GM12878 (cell line): Measurements from ENCODE around the gene PPP6R1. TPM values are rescaled to one million over a fixed set of nuclear protein-coding genes. Genes with fewer than 3 reads are reported as not detected.

ENCODE experiments used
- ATF3 ChIP-seq: IDR thresholded peaks from 2 replicates; pipeline ENCODE4 v1.6.1; 2011; ENCODE audit warnings: low read depth, mild to moderate bottlenecking, low read length, moderate library complexity, borderline replicate concordance; ENCODE audit errors: extremely low read depth
- EGR1 ChIP-seq, 2 experiments: IDR thresholded peaks; 1 replicate in 1 of 2; 2 replicates in 1 of 2; pipeline ENCODE4 v1.6.1; 2011 to 2012; ENCODE audit warnings: low read depth in 2 of 2, low read length in 2 of 2, borderline replicate concordance in 1 of 2, mild to moderate bottlenecking in 1 of 2, moderate library complexity in 1 of 2
- FOS ChIP-seq: IDR thresholded peaks from 3 replicates; pipeline ENCODE4 v1.6.1; 2011; ENCODE audit warnings: borderline replicate concordance; ENCODE audit not compliant: insufficient read length; ENCODE audit errors: extremely low read depth
- FOXK2 ChIP-seq: fragments of 450-650 bp; IDR thresholded peaks from 2 replicates; pipeline ENCODE4 v1.6.1; 2017; ENCODE audit warnings: mild to moderate bottlenecking, moderate library complexity
- IKZF1 ChIP-seq: fragments of 450-650 bp; conservative IDR thresholded peaks from 2 replicates; pipeline ENCODE4 v1.6.1; 2017; ENCODE audit warnings: antibody characterized with exemption, mild to moderate bottlenecking
- LARP7 ChIP-seq: fragments of 450-650 bp; IDR thresholded peaks from 2 replicates; pipeline ENCODE4 v1.6.1; 2017; ENCODE audit warnings: mild to moderate bottlenecking
- NFIC ChIP-seq: IDR thresholded peaks from 2 replicates; pipeline ENCODE4 v1.6.1; 2012; ENCODE audit warnings: low read depth, mild to moderate bottlenecking, inconsistent platforms, low read length, moderate library complexity
- NR2C2 ChIP-seq: IDR thresholded peaks from 2 replicates; pipeline ENCODE4 v1.6.1; 2011; ENCODE audit warnings: borderline replicate concordance, low read depth; ENCODE audit not compliant: control insufficient read depth, insufficient read length
- PAX5 ChIP-seq: IDR thresholded peaks from 2 replicates; pipeline ENCODE4 v1.6.1; 2011; ENCODE audit warnings: low read depth, low read length, borderline replicate concordance
- PBX3 ChIP-seq: IDR thresholded peaks from 2 replicates; pipeline ENCODE4 v1.6.1; 2011; ENCODE audit warnings: mild to moderate bottlenecking, low read depth, low read length, moderate library complexity; ENCODE audit not compliant: insufficient replicate concordance
- RUNX3 ChIP-seq: IDR thresholded peaks from 2 replicates; pipeline ENCODE4 v1.6.1; 2012; ENCODE audit warnings: low read length, inconsistent platforms
- SIN3A ChIP-seq: IDR thresholded peaks from 2 replicates; pipeline ENCODE4 v1.6.1; 2012; ENCODE audit warnings: low read depth, low read length, improper control_type of control experiment
- SIX5 ChIP-seq: IDR thresholded peaks from 2 replicates; pipeline ENCODE4 v1.6.1; 2011; ENCODE audit warnings: mild to moderate bottlenecking, low read depth, low read length, moderate library complexity; ENCODE audit not compliant: severe bottlenecking
- TARDBP ChIP-seq: IDR thresholded peaks from 2 replicates; pipeline ENCODE4 v1.6.1; 2016; ENCODE audit warnings: borderline replicate concordance
- TCF3 ChIP-seq: IDR thresholded peaks from 2 replicates; pipeline ENCODE4 v1.6.1; 2012; ENCODE audit warnings: low read depth, mild to moderate bottlenecking, low read length, borderline replicate concordance; ENCODE audit not compliant: insufficient read depth
- ZBTB40 ChIP-seq: fragments of 450-650 bp; IDR thresholded peaks from 2 replicates; pipeline ENCODE4 v1.6.1; 2016; ENCODE audit warnings: mild to moderate bottlenecking, moderate library complexity, borderline replicate concordance
- ZNF207 ChIP-seq: fragments of 450-650 bp; IDR thresholded peaks from 2 replicates; pipeline ENCODE4 v1.6.1; 2014; ENCODE audit warnings: antibody characterized with exemption, mild to moderate bottlenecking, borderline replicate concordance
- ZZZ3 ChIP-seq: IDR thresholded peaks from 2 replicates; pipeline ENCODE4 v1.6.1; 2011; ENCODE audit warnings: low read depth; ENCODE audit not compliant: control insufficient read depth, insufficient read length
- polyA plus RNA-seq, 11 experiments: library from polyadenylated mRNA; depleted of rRNA in 4 of 11; unstranded in 6 of 11; stranded (reverse) in 5 of 11; fragments of >200 nt; fragmentation: Nextera tagmentation in 4 of 11; fragmentation: Illumina TruSeq in 1 of 11; extraction: Ambion mirVana in 4 of 11; extraction: Trizol in 1 of 11; gene quantifications; 1 replicate in 1 of 11; 2 replicates in 10 of 11; pipeline versions ENCODE4 v1.2.1 to v1.2.3, GENCODE V29; 2011 to 2016; ENCODE audit warnings: inconsistent platforms in 2 of 11, missing spikeins in 2 of 11, low read depth in 1 of 11
- total RNA-seq, 4 experiments: library from RNA; depleted of rRNA in 3 of 4; stranded (reverse); fragments of >200 nt in 3 of 4; fragmentation: Illumina TruSeq in 1 of 4; extraction: Trizol in 1 of 4; gene quantifications; 2 replicates each; pipeline versions ENCODE4 v1.2.1 to v1.2.3, GENCODE V29; 2013 to 2021
- TF ChIP-seq, protein P1 (sequence below): fragments of 450-650 bp; IDR thresholded peaks from 2 replicates; pipeline ENCODE4 v1.6.1; 2017; ENCODE audit warnings: low read depth, mild to moderate bottlenecking, moderate library complexity

The PPP6R1 gene
- total and polyA plus RNA-seq, 10 of the 15 experiments (the other 5 are each of a cell fraction or from before 2014, with no cell fraction given), result 0.80 to 173 (median 63.7) TPM

GRCh38 chr19:55279770-55280643, 21.2 kb upstream of the PPP6R1 start, which contains the start of gene HSPBP1 (continued):
- no peak for TF ChIP-seq FOS
- 0 out of 3 replicates have a peak, but pooled peaks of 1 of the 2 experiments have one; percentile 34 for TF ChIP-seq EGR1 (IDR thresholded peaks at IDR 0.05; ENCODE audit: borderline replicate concordance in 1 of 2, low read depth in 2 of 2, low read length in 2 of 2)
- peak; percentile 37; the same call in 1 of the 2 replicates for TF ChIP-seq ZNF207
- peak; percentile 91; the same call in 1 of the 2 replicates for TF ChIP-seq SIN3A
- TF ChIP-seq RUNX3, result peak; percentile 70; the same call in 1 of the 2 replicates
- peak; percentile 43; the same call in 1 of the 2 replicates for TF ChIP-seq TARDBP
- peak; percentile 80 for TF ChIP-seq IKZF1
- TF ChIP-seq FOXK2, result peak; percentile 62
- TF ChIP-seq PBX3, result peak; percentile 90
- no peak for TF ChIP-seq NFIC
- peak; percentile 31; the same call in 1 of the 2 replicates for TF ChIP-seq TCF3
- peak; percentile 97 for TF ChIP-seq ZBTB40
- TF ChIP-seq LARP7, result peak; percentile 66; the same call in 1 of the 2 replicates
- peak; percentile 93 for TF ChIP-seq PAX5
- TF ChIP-seq ZZZ3, result no peak
- TF ChIP-seq, protein P1, sequence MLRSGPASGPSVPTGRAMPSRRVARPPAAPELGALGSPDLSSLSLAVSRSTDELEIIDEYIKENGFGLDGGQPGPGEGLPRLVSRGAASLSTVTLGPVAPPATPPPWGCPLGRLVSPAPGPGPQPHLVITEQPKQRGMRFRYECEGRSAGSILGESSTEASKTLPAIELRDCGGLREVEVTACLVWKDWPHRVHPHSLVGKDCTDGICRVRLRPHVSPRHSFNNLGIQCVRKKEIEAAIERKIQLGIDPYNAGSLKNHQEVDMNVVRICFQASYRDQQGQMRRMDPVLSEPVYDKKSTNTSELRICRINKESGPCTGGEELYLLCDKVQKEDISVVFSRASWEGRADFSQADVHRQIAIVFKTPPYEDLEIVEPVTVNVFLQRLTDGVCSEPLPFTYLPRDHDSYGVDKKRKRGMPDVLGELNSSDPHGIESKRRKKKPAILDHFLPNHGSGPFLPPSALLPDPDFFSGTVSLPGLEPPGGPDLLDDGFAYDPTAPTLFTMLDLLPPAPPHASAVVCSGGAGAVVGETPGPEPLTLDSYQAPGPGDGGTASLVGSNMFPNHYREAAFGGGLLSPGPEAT, result peak; percentile 96
- TF ChIP-seq ATF3, result no peak
- no peak for TF ChIP-seq NR2C2
- TF ChIP-seq SIX5, result peak; percentile 55
